HG02981 (cell line): ENCODE data around the gene LRRC71.

ENCODE experiments used
- ATAC-seq: cut with Tn5 transposase; IDR thresholded peaks from one replicate; pipeline ENCODE4 v1.9.1; 2021; ENCODE audit warnings: mild to moderate bottlenecking, moderate library complexity; ENCODE audit not compliant: unreplicated experiment

Gene LRRC71

GRCh38 chr1:156892190-156893047 is 28.0 kb upstream of the LRRC71 start:
- peak; percentile 52 for ATAC-seq

GRCh38 chr1:156893048-156893953 is 27.1 kb upstream of the LRRC71 start, which contains the start of gene PEAR1:
PEAR1 (plus strand) TSS chr1:156893718; CDS start chr1:156903927, 10,209 bp downstream.
- no peak for ATAC-seq

GRCh38 chr1:156894001-156894400 is 26.4 kb upstream of the LRRC71 start:
- no peak for ATAC-seq

- ATAC-seq, result no peak
Measured at GRCh38 chr1:156894711-156895454, 25.5 kb upstream of the LRRC71 start.

GRCh38 chr1:156895455-156895812 is 25.0 kb upstream of the LRRC71 start:
- no peak for ATAC-seq

- no peak for ATAC-seq
Measured at GRCh38 chr1:156895927-156896326, 24.5 kb upstream of the LRRC71 start.

GRCh38 chr1:156896490-156897033 is 23.9 kb upstream of the LRRC71 start:
- ATAC-seq, result no peak

DNA sequence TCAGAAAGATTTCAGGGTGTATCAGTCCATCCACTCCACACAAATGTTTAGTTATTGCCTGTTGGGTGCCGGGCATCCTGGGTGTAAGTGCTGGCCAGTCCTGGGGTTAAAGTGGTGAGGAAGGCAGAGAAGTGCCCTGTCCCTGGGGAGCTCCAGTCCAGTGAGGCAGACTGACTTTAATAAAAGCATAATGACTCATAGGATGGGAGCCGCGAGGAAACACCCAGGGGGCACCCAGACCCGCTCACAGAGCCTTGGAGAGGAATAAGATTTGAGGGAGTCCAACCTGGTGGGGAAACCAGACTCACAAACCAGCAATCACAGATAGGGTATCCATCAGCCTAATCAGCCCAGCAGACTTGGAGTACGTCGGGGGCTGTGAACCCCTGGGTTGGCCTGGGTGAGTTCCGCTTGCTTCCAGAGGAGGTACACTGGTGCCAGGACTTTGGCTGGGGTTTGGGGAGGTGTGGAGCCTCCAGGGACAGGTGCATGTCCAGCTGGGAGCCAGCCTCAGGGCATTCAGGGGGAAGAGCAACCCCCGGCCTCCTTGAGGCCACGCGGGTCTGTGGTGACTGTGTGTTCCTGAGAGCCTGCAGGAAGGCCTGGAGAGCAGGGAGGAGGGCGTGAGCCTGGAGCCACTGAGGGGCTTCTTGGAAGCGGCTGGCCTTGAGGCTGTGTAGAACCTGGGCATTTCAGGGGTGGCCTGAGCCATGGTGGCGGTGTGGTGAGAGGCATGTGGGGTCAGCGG is 23.2 kb upstream of the LRRC71 start:
- ATAC-seq, result no peak

DNA sequence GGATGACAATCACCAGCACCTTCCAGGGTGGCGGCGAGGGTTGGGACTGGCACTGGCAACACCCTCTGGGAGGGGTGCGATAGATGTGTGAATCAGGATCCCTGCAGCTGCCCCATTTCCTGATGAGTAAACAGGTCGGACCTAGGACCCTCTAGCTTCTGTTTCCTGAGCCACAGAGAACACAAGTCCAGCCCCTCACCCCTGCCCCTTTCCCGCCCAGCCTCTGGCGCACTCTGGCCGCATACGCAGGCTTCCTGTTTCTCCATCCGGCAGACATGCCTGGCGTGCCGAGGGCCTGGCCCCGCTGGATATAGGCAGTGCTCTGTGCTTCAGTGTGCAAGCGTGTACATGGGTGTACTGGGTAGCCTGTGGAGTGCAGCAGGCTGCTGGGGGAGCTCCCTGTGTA is 22.3 kb upstream of the LRRC71 start:
- ATAC-seq, result no peak

DNA sequence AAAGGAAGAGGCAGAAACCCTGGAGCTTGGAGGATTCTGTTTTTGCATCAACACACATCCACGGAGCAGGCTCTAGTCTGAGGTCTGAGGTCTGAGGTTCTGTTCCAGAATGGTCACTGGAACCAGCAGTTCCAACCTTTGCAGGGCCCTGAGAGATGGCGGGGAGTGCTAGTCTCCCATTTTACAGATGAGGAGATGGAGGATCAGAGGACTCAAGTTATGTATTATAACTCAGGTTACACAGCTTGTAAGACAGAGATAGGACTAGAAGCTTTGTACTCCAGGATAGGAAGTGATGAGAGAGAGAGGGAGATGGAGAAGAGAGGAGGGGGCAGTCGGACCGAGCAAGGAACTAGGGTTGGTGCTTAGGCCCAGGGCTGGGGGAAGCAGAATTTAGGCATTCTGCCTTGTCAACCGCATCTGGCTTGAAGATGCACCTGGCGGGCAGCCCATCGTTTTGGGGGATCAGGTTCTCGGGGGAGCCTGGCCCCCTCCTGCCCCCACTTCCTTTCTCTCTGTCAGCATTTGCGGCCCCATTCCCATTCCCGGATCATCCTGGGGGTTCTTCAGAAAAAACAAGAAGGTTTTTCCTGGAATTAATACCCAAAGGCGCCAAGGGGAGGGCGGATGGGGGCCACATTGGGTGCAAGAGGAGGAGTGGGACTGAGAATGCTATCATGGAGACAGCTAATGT is 21.3 kb upstream of the LRRC71 start:
- ATAC-seq, result no peak

- no peak for ATAC-seq
Measured at GRCh38 chr1:156899956-156900718, 20.3 kb upstream of the LRRC71 start.

DNA sequence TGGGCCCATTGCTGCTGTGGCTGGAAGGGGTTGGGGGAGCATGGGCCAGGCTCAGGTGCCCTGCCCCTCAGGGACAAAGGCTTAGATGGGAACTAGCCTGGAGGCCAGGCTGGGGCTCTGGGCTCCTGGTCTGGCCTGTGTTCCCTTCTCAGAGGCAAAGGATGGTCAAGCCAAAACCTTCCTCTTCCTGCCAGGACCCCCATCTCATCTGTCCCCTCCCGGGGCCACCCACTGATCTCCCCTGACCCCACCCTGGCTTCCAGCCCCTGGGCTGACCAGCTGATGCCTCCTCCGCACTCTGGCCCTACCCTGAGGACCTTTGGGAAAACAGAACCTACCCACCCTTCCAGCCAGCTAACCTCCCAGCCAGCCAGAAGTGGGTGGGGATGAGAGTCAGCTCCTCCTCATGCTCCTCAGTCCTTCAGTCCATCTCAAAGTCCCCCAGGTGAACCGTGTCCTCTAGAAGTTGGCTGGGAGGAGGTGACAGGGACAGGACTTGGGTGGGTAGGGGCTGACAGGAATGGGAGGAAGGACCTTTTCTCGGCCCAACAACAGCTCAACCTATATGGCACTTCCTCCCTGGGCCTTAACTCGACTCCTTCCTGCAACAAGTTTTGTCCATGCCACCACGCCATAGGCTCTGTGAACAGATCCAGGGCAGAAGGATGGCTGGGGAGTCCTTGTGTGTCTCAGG is 19.4 kb upstream of the LRRC71 start:
- no peak for ATAC-seq

DNA sequence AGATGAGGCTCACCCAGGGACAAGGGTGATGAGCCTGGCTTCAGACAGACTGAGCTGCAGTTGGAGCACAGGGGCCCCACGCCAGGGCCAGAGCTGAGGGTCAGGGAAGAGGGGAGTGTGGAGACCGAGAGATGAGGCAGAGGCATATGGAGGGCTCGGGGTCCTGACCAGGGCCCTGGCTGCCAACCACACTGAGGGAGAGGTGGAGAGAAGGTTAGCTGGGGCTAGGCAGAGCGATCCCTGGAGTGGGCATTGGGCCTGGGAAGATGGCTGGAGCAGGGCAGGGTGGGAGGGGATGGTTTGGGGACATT is 18.9 kb upstream of the LRRC71 start:
- no peak for ATAC-seq

GRCh38 chr1:156901966-156902915 is 18.2 kb upstream of the LRRC71 start:
- ATAC-seq, result no peak

- no peak for ATAC-seq
Measured at GRCh38 chr1:156903328-156904091, 16.9 kb upstream of the LRRC71 start.

GRCh38 chr1:156904187-156904959 is 16.1 kb upstream of the LRRC71 start:
- ATAC-seq, result no peak
